ENCODE results near the gene CATSPERD. TPM values are rescaled to one million over a fixed set of nuclear protein-coding genes. Genes with fewer than 3 reads are reported as not detected.
A peak's percentile ranks its signal among the peaks of the same experiment; 100 is the strongest.

Gene CATSPERD
- total and polyA plus RNA-seq, 9 of the 15 experiments (the other 6 are each of a cell fraction or from before 2014, with no cell fraction given) = not detected

GRCh38 chr19:5679289-5680083, 41.0 kb upstream of the CATSPERD start:
- no peak for DNase-seq (ENCODE audit: extremely low read depth in 1 of 4, low spot score in 3 of 4)
- in situ Hi-C loops (cut with MboI) = no loop called here
- H3K27ac ChIP-seq (ENCODE audit: extremely low read depth, low read depth, low read length) = peak overlapping the region; percentile 86
- peak; percentile 5 for ATAC-seq
- FAIRE-seq = peak; percentile 23
- H3K4me3 ChIP-seq = peak overlapping the region; percentile 94
- peaks cover 6% of the 10 kb centered on the region; the same call in 1 of the 2 replicates for H4K20me1 ChIP-seq (replicated peaks; ENCODE audit: control insufficient read depth, insufficient read depth, low read length)
- no peaks in the 10 kb centered on the region for H3K9me1 ChIP-seq (ENCODE audit: control insufficient read depth, insufficient read depth, low read length)
- intact Hi-C loops (cut with micrococcal nuclease) = loop anchor here (10.0 kb wide), 1 partner anchor 55 kb away; the partner anchor contains the start of genes SAFB and SAFB2
- ChIA-PET POLR2A (interaction anchor here (0.6 to 1.7 kb wide), 5 partner anchors 10 to 67 kb away, joined by 3 to 7 read pairs (median 4); partner anchors contain the start of genes SAFB and SAFB2), CTCF (ENCODE audit: low intra/inter-chr PET ratio) (interaction anchor here (0.6 kb wide), 1 partner anchor 601 kb away, joined by 4 read pairs; no protein-coding TSS in a partner anchor)
- no peaks in the 10 kb centered on the region for H3K27me3 ChIP-seq (ENCODE audit: control insufficient read depth in 2 of 2, insufficient read depth in 2 of 2, low read length in 2 of 2)
- no TSS peak for BruUV-seq (replicated peaks)
- H3K79me2 ChIP-seq (ENCODE audit: control insufficient read depth, insufficient read depth, low read length) = peaks cover 12% of the 10 kb centered on the region
- H3K4me2 ChIP-seq (ENCODE audit: insufficient read depth, low read length) = peak overlapping the region; percentile 99
- H3K36me3 ChIP-seq (ENCODE audit: control insufficient read depth, insufficient read depth, low read length) = peaks cover 17% of the 10 kb centered on the region; the same call in 2 of the 3 replicates
- H3K4me1 ChIP-seq (replicated peaks in 1 of 2; ENCODE audit: control insufficient read depth in 2 of 2, insufficient read depth in 2 of 2, low read length in 2 of 2) = peaks cover 29 to 71% of the 10 kb centered on the region in 2 experiments
- H3K9me3 ChIP-seq (replicated peaks; ENCODE audit: control insufficient read depth, insufficient read depth, low read depth, low read length) = no peaks in the 10 kb centered on the region
- H2AFZ ChIP-seq (ENCODE audit: low read depth, low read length) = peak overlapping the region; percentile 100
- H3K9ac ChIP-seq (ENCODE audit: insufficient read depth in 1 of 2, low read depth in 2 of 2, low read length in 2 of 2) = peak overlapping the region; percentile 93 to 100
- 9% methylated on average over 26 of the region's 26 CpGs for WGBS (ENCODE audit: insufficient coverage, low coverage, missing lambda C conversion rate)
- TF ChIP-seq CEBPG (CRISPR knock-in tag; IDR thresholded peaks at IDR 0.05) = no peak; the same call in 1 of the 2 replicates
- TF ChIP-seq CEBPG (tag; conservative IDR thresholded peaks at IDR 0.05 in 1 of 2, IDR thresholded peaks at IDR 0.05 in 1 of 2) = no peak
- no peak for TF ChIP-seq MLLT1 (IDR thresholded peaks at IDR 0.05)
- TF ChIP-seq SP2 (IDR thresholded peaks at IDR 0.05; ENCODE audit: extremely low read depth, low read depth, low read length, poor library complexity, severe bottlenecking) = no peak
- no peak for TF ChIP-seq THRB (CRISPR knock-in tag; conservative IDR thresholded peaks at IDR 0.05)
- peak; percentile 24; the same call in 1 of the 2 replicates for TF ChIP-seq USF1 (CRISPR knock-in tag; IDR thresholded peaks at IDR 0.05)
- no peak for TF ChIP-seq MEF2D (tag; conservative IDR thresholded peaks at IDR 0.05; ENCODE audit: low read depth)
- TF ChIP-seq ADNP (tag; IDR thresholded peaks at IDR 0.05) = no peak
- TF ChIP-seq HDGF (IDR thresholded peaks at IDR 0.05) = no peak
- no peak for TF ChIP-seq ZFX (CRISPR knock-in tag; IDR thresholded peaks at IDR 0.05)
- TF ChIP-seq ZNF347 (CRISPR knock-in tag; IDR thresholded peaks at IDR 0.05; ENCODE audit: low read depth) = no peak
- 0 out of 2 replicates have a peak, but pooled peaks have one; percentile 65 for TF ChIP-seq HMGXB4 (CRISPR knock-in tag; IDR thresholded peaks at IDR 0.05)
- no peak for TF ChIP-seq HMBOX1 (IDR thresholded peaks at IDR 0.05)
- TF ChIP-seq POLR2H (tag; IDR thresholded peaks at IDR 0.05; ENCODE audit: low read depth) = no peak

Data from K562 (cell line).